ENCODE data around the gene MOB3B. TPM values are rescaled to one million over a fixed set of nuclear protein-coding genes. Genes with fewer than 3 reads are reported as not detected.

MOB3B gene
- total RNA-seq, 2 donors from 2014 or later: 0.85 to 2.9 TPM

DNA sequence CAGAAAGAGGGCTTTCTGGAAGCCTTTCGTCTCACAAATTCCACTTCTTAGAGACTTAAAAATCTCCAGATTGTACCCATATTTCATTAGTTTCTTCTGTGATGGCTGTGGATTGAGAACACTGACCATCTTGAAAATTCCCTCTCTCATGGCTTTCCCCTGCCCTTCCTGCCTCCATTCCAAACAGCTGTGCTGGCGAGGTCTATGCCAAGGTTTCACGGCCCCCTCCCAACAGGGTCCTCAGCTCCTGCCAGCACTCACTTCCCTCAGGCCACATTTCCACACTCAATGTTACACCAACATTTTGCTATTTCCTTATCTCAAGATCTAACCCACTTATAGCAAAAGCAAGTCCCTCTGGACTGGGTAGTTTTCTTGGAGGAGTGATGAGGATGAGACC lies 192.4 kb downstream of the MOB3B start:
- no peak for TF ChIP-seq CTCF (IDR thresholded peaks at IDR 0.05)
- Histone ChIP-seq H3K27me3 (no peaks in the 10 kb centered on the region), H3K4me3 (no peak overlapping the region), H3K4me1 (peaks cover 0 to 35% of the 10 kb centered on the region in 2 donors), H3K36me3 (no peaks in the 10 kb centered on the region), H3K9me3 (no peaks in the 10 kb centered on the region), H3K27ac (no peak overlapping the region)
- DNase-seq (ENCODE audit: low spot score): no peak

GRCh38 chr9:27336829-27337228 lies 192.8 kb downstream of the MOB3B start:
- Histone ChIP-seq H3K27ac (no peak overlapping the region), H3K4me3 (no peak overlapping the region), H3K27me3 (no peaks in the 10 kb centered on the region), H3K9me3 (no peaks in the 10 kb centered on the region), H3K4me1 (peaks cover 0 to 35% of the 10 kb centered on the region in 2 donors), H3K36me3 (no peaks in the 10 kb centered on the region)
- no peak for TF ChIP-seq CTCF (IDR thresholded peaks at IDR 0.05)
- DNase-seq (ENCODE audit: low spot score): no peak

GRCh38 chr9:27336126-27336525 lies 193.5 kb downstream of the MOB3B start:
- no peak for DNase-seq (ENCODE audit: low spot score)
- H3K9me3 ChIP-seq: no peaks in the 10 kb centered on the region
- peaks cover 0 to 35% of the 10 kb centered on the region in 2 donors for H3K4me1 ChIP-seq
- no peak overlapping the region for H3K4me3 ChIP-seq
- no peak for TF ChIP-seq CTCF (IDR thresholded peaks at IDR 0.05)
- H3K27ac ChIP-seq: no peak overlapping the region
- H3K27me3 ChIP-seq: no peaks in the 10 kb centered on the region
- no peaks in the 10 kb centered on the region for H3K36me3 ChIP-seq

- no peak for TF ChIP-seq CTCF (IDR thresholded peaks at IDR 0.05)
- Histone ChIP-seq H3K4me1 (peaks cover 0 to 26% of the 10 kb centered on the region in 2 donors), H3K36me3 (no peaks in the 10 kb centered on the region), H3K27ac (no peak overlapping the region), H3K9me3 (no peaks in the 10 kb centered on the region), H3K27me3 (no peaks in the 10 kb centered on the region), H3K4me3 (no peak overlapping the region)
- no peak for DNase-seq (ENCODE audit: low spot score)
These were observed 194.5 kb downstream of the MOB3B start for GRCh38 chr9:27335075-27335474.

- peak; percentile 72 for DNase-seq (ENCODE audit: low spot score)
- no peaks in the 10 kb centered on the region for H3K27me3 ChIP-seq
- H3K27ac ChIP-seq: no peak overlapping the region
These were observed 196.2 kb downstream of the MOB3B start for GRCh38 chr9:27333241-27334052.

More at GRCh38 chr9:27333241-27334052, 196.2 kb downstream of the MOB3B start:
- H3K4me1 ChIP-seq: peaks cover 0 to 12% of the 10 kb centered on the region in 2 donors
- peak; percentile 57 to 90 for TF ChIP-seq CTCF (IDR thresholded peaks at IDR 0.05)
- no peaks in the 10 kb centered on the region for H3K9me3 ChIP-seq
- no peaks in the 10 kb centered on the region for H3K36me3 ChIP-seq
- no peak overlapping the region for H3K4me3 ChIP-seq

Measured in right atrium auricular region (tissue), 2 donors.